Measurements from ENCODE around the gene URI1. TPM values are rescaled to one million over a fixed set of nuclear protein-coding genes. Genes with fewer than 3 reads are reported as not detected.

URI1 gene
- total and polyA plus RNA-seq, 2 of the 8 experiments (the other 6 are each of a cell fraction or from before 2014, with no cell fraction given): 27.7 to 64.3 TPM

DNA sequence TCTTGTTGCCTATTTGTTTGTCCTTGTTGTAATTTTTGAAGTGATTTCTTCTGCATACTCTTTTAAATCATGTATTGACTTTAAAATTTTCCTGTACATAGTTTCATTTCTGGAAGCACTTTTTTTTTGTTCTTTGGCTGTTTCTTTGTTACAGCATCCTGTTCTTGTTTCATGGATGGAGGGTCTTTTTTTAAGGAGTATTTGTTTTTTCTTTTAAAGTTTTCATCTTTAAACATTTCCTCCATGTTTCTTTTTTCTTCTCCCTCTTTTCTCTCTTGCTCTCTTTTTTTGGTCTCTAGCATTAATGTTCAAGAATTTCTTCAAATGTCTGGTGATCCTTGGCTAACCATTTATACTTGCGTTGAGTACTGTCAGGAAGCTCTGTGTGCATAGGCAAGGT is 58.8 kb downstream of the URI1 start:
- H3K79me2 ChIP-seq (ENCODE audit: control insufficient read depth in 1 of 2, insufficient read depth in 2 of 2, low read length in 2 of 2): peaks cover 0 to 56% of the 10 kb centered on the region in 2 experiments; a peak in 2 of 4 replicates
- WGBS, 2 experiments (ENCODE audit: extremely low coverage in 1 of 2, insufficient coverage in 1 of 2, insufficient read length in 1 of 2, insufficient replicate concordance in 2 of 2, low coverage in 1 of 2, low lambda C conversion rate in 2 of 2, missing lambda C conversion rate in 1 of 2): 83% methylated on average over 1 of the region's 1 CpG; no CpG with 5 or more reads in 1 of the 2 experiments
- no peaks in the 10 kb centered on the region for H3K9me3 ChIP-seq (ENCODE audit: insufficient read depth in 2 of 2, low read depth in 1 of 2, low read length in 1 of 2)
- FAIRE-seq (no peak), DNase-seq (ENCODE audit: low read depth in 1 of 2, low spot score in 2 of 2) (no peak)
- no peak overlapping the region for H4K91ac ChIP-seq (replicated peaks; ENCODE audit: insufficient read length, low read length)
- no peak overlapping the region for H3K23ac ChIP-seq (ENCODE audit: insufficient read length)
- no peaks in the 10 kb centered on the region for H3K4me1 ChIP-seq (replicated peaks in 1 of 4; ENCODE audit: control insufficient read depth in 3 of 4, insufficient read depth in 4 of 4, low read length in 3 of 4)
- no peak overlapping the region for H3K18ac ChIP-seq (ENCODE audit: extremely low read depth, low read length)
- no peak overlapping the region for H3K4ac ChIP-seq (replicated peaks; ENCODE audit: insufficient read length, low read depth, low read length)
- H3K23me2 ChIP-seq (ENCODE audit: low read depth, low read length): no peaks in the 10 kb centered on the region
- H2AFZ ChIP-seq (ENCODE audit: low read length): no peak overlapping the region
- H4K8ac ChIP-seq (ENCODE audit: extremely low read depth, insufficient read depth, low read length): no peak overlapping the region
- no peak overlapping the region for H3K27ac ChIP-seq (ENCODE audit: low read depth, low read length)
- peaks cover 0 to 3% (median 0%) of the 10 kb centered on the region in 4 experiments; a peak in 1 of 8 replicates for H3K36me3 ChIP-seq (ENCODE audit: control insufficient read depth in 2 of 4, insufficient read depth in 4 of 4, low read length in 3 of 4)
- no peak overlapping the region for H2BK20ac ChIP-seq (ENCODE audit: low read length)
- H3K79me1 ChIP-seq (ENCODE audit: low read depth, low read length): no peaks in the 10 kb centered on the region; the same call in 1 of the 2 replicates
- H2BK120ac ChIP-seq (replicated peaks; ENCODE audit: low read depth, low read length): no peak overlapping the region
- H3K4me2 ChIP-seq (ENCODE audit: insufficient read depth in 1 of 2, low read depth in 2 of 2, low read length in 2 of 2): no peak overlapping the region
- ChIA-PET POLR2A (ENCODE audit: partially characterized antibody) (no interaction called here), CTCF (ENCODE audit: partially characterized antibody) (no interaction called here)
- H3K27me3 ChIP-seq (replicated peaks in 1 of 4; ENCODE audit: control insufficient read depth in 3 of 4, extremely low read depth in 1 of 4, insufficient read depth in 3 of 4, low read length in 3 of 4): no peaks in the 10 kb centered on the region
- no peak overlapping the region for H2AK5ac ChIP-seq (ENCODE audit: low read depth, low read length)
- H4K5ac ChIP-seq (ENCODE audit: insufficient read length, low read depth, low read length): no peak overlapping the region
- no peak overlapping the region for H2BK12ac ChIP-seq (ENCODE audit: low read depth, low read length)
- no peak overlapping the region for H2BK15ac ChIP-seq (ENCODE audit: low read length)
- H2BK5ac ChIP-seq (ENCODE audit: low read depth, low read length): no peak overlapping the region
- TF ChIP-seq, protein P1, sequence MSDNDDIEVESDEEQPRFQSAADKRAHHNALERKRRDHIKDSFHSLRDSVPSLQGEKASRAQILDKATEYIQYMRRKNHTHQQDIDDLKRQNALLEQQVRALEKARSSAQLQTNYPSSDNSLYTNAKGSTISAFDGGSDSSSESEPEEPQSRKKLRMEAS (IDR thresholded peaks at IDR 0.05): no peak
- no peak for TF ChIP-seq PHF8 (conservative IDR thresholded peaks at IDR 0.05; ENCODE audit: low read depth, low read length)
- no peak for TF ChIP-seq TEAD4 (IDR thresholded peaks at IDR 0.05; ENCODE audit: low read depth, low read length)
- TF ChIP-seq POLR2AphosphoS5 (IDR thresholded peaks at IDR 0.05; ENCODE audit: low read depth, low read length): no peak
- TF ChIP-seq, protein P2, sequence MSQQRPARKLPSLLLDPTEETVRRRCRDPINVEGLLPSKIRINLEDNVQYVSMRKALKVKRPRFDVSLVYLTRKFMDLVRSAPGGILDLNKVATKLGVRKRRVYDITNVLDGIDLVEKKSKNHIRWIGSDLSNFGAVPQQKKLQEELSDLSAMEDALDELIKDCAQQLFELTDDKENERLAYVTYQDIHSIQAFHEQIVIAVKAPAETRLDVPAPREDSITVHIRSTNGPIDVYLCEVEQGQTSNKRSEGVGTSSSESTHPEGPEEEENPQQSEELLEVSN (IDR thresholded peaks at IDR 0.05): no peak
- TF ChIP-seq HDAC2 (IDR thresholded peaks at IDR 0.05; ENCODE audit: borderline replicate concordance in 1 of 2, low read depth in 2 of 2, low read length in 2 of 2): no peak
- no peak overlapping the region for H3K14ac ChIP-seq (ENCODE audit: insufficient read length)
- H3K9ac ChIP-seq (replicated peaks in 1 of 4; ENCODE audit: extremely low read depth in 1 of 4, low read depth in 3 of 4, low read length in 3 of 4): no peak overlapping the region
- no peak overlapping the region for H3K56ac ChIP-seq (replicated peaks; ENCODE audit: insufficient read length, low read depth, low read length)
- H4K20me1 ChIP-seq (replicated peaks in 1 of 2; ENCODE audit: control insufficient read depth in 1 of 2, insufficient read depth in 2 of 2, low read length in 2 of 2): peaks cover 0 to 3% of the 10 kb centered on the region in 2 experiments
- no peak overlapping the region for H3K4me3 ChIP-seq (ENCODE audit: extremely low read depth in 1 of 4, insufficient read depth in 2 of 4, low read depth in 3 of 4, low read length in 4 of 4)

Data from H1 (cell line).